H9 (cell line): Measurements from ENCODE around the gene PAH. TPM values are rescaled to one million over a fixed set of nuclear protein-coding genes. Genes with fewer than 3 reads are reported as not detected.

Experiments
- DNase-seq: peaks from one replicate; pipeline ENCODE4 v3.0.0-alpha.2; 2017
- H2AFZ ChIP-seq: one replicate; pipeline ENCODE4 v1.6.1; 2013; ENCODE audit warnings: mild to moderate bottlenecking, low read length, control low read depth, moderate library complexity
- H2AK5ac ChIP-seq: 2 replicates; pipeline ENCODE4 v1.6.1; 2013; ENCODE audit warnings: low read length, control low read depth, mixed read lengths; ENCODE audit not compliant: insufficient read length
- H2BK120ac ChIP-seq: one replicate; pipeline ENCODE4 v1.6.1; 2013; ENCODE audit warnings: low read depth, mild to moderate bottlenecking, low read length, control low read depth, inconsistent platforms; ENCODE audit not compliant: poor library complexity, severe bottlenecking
- H2BK12ac ChIP-seq: 2 replicates; pipeline ENCODE4 v1.6.1; 2013; ENCODE audit warnings: low read length, control low read depth, mixed read lengths, low read depth; ENCODE audit not compliant: insufficient read length
- H2BK15ac ChIP-seq: 2 replicates; pipeline ENCODE4 v1.6.1; 2013; ENCODE audit warnings: low read depth, low read length, control low read depth
- H2BK20ac ChIP-seq: one replicate; pipeline ENCODE4 v1.6.1; 2013; ENCODE audit warnings: low read depth, mild to moderate bottlenecking, low read length, control low read depth, inconsistent platforms; ENCODE audit not compliant: poor library complexity, severe bottlenecking
- H2BK5ac ChIP-seq: 2 replicates; pipeline ENCODE4 v1.6.1; 2013; ENCODE audit warnings: low read length, control low read depth, mixed read lengths; ENCODE audit not compliant: insufficient read length
- H3K14ac ChIP-seq: 2 replicates; pipeline ENCODE4 v1.6.1; 2013; ENCODE audit warnings: low read length, control low read depth; ENCODE audit not compliant: insufficient read depth
- H3K18ac ChIP-seq: 2 replicates; pipeline ENCODE4 v1.6.1; 2013; ENCODE audit warnings: low read depth, mild to moderate bottlenecking, mixed read lengths, low read length, control low read depth; ENCODE audit not compliant: insufficient read length
- H3K23ac ChIP-seq: 2 replicates; pipeline ENCODE4 v1.6.1; 2013; ENCODE audit warnings: low read length, control low read depth, mixed read lengths, low read depth; ENCODE audit not compliant: insufficient read length
- H3K23me2 ChIP-seq: 2 replicates; pipeline ENCODE4 v1.6.1; 2013; ENCODE audit warnings: low read depth, mild to moderate bottlenecking, mixed read lengths, low read length, control low read depth; ENCODE audit not compliant: insufficient read length, poor library complexity, severe bottlenecking
- H3K27ac ChIP-seq: 2 replicates; pipeline ENCODE4 v1.5.1; 2013; ENCODE audit warnings: low read length, control low read depth, mixed read lengths, low read depth; ENCODE audit not compliant: insufficient read length
- H3K27me3 ChIP-seq: 2 replicates; pipeline ENCODE4 v1.6.1; 2013; ENCODE audit warnings: low read length, control low read depth, inconsistent platforms; ENCODE audit not compliant: insufficient read depth
- H3K4ac ChIP-seq: 2 replicates; pipeline ENCODE4 v1.6.1; 2013; ENCODE audit warnings: low read depth, mild to moderate bottlenecking, control low read depth, inconsistent platforms, low read length, moderate library complexity
- H3K4me1 ChIP-seq: 2 replicates; pipeline ENCODE4 v1.6.1; 2013; ENCODE audit warnings: low read length, control low read depth, inconsistent platforms; ENCODE audit not compliant: insufficient read depth
- H3K4me2 ChIP-seq: 2 replicates; pipeline ENCODE4 v1.6.1; 2013; ENCODE audit warnings: low read length, control low read depth, mixed read lengths; ENCODE audit not compliant: insufficient read length, insufficient read depth
- H3K56ac ChIP-seq: 2 replicates; pipeline ENCODE4 v1.6.1; 2013; ENCODE audit warnings: low read depth, mild to moderate bottlenecking, mixed read lengths, low read length, control low read depth; ENCODE audit not compliant: insufficient read length
- H3K79me1 ChIP-seq: 2 replicates; pipeline ENCODE4 v1.6.1; 2013; ENCODE audit warnings: low read depth, mild to moderate bottlenecking, moderate library complexity, low read length, control low read depth, inconsistent platforms; ENCODE audit not compliant: insufficient read depth, poor library complexity, severe bottlenecking
- H3K79me2 ChIP-seq: 2 replicates; pipeline ENCODE4 v1.6.1; 2013; ENCODE audit warnings: low read length, control low read depth, inconsistent platforms; ENCODE audit not compliant: insufficient read depth
- H3K9ac ChIP-seq: 2 replicates; pipeline ENCODE4 v1.6.1; 2013; ENCODE audit warnings: low read length, control low read depth, mixed read lengths; ENCODE audit not compliant: insufficient read length; ENCODE audit errors: extremely low read depth
- H3K9me3 ChIP-seq: one replicate; pipeline ENCODE4 v1.6.1; 2013; ENCODE audit warnings: low read depth, low read length, inconsistent platforms; ENCODE audit not compliant: control insufficient read depth
- H3T11ph ChIP-seq: one replicate; pipeline ENCODE4 v1.6.1; 2013; ENCODE audit warnings: mild to moderate bottlenecking, low read length, control low read depth, inconsistent platforms
- H4K20me1 ChIP-seq: one replicate; pipeline ENCODE4 v1.6.1; 2013; ENCODE audit not compliant: control insufficient read depth, insufficient read length, insufficient read depth
- H4K5ac ChIP-seq: 2 replicates; pipeline ENCODE4 v1.6.1; 2013; ENCODE audit warnings: low read depth, mild to moderate bottlenecking, mixed read lengths, low read length, control low read depth; ENCODE audit not compliant: insufficient read length
- H4K8ac ChIP-seq: replicated peaks from 2 replicates; pipeline ENCODE4 v1.6.1; 2013; ENCODE audit warnings: low read length, control low read depth, mixed read lengths, low read depth; ENCODE audit not compliant: insufficient read length
- H4K91ac ChIP-seq: 2 replicates; pipeline ENCODE4 v1.6.1; 2013; ENCODE audit warnings: low read depth, mild to moderate bottlenecking, moderate library complexity, mixed read lengths, low read length, control low read depth; ENCODE audit not compliant: insufficient read length
- H3K27ac Mint-ChIP-seq, 3 experiments: 2 replicates in 2 of 3; 3 replicates in 1 of 3; pipeline ENCODE4 v1.8.0; 2020 to 2021; ENCODE audit warnings: mixed read lengths in 3 of 3, mild to moderate bottlenecking in 1 of 3, moderate library complexity in 1 of 3
- H3K27me3 Mint-ChIP-seq: 2 replicates; pipeline ENCODE4 v1.8.0; 2021; ENCODE audit warnings: low read depth, mild to moderate bottlenecking, moderate library complexity, mixed read lengths
- H3K36me3 Mint-ChIP-seq, 3 experiments: 2 replicates in 2 of 3; 3 replicates in 1 of 3; pipeline ENCODE4 v1.8.0; 2020 to 2021; ENCODE audit warnings: low read depth in 3 of 3, mixed read lengths in 3 of 3; ENCODE audit not compliant: insufficient read depth in 1 of 3
- H3K4me1 Mint-ChIP-seq, 2 experiments: 2 replicates each; pipeline ENCODE4 v1.8.0; 2020; ENCODE audit warnings: mixed read lengths in 2 of 2
- H3K4me3 Mint-ChIP-seq, 2 experiments: 2 replicates in 1 of 2; 3 replicates in 1 of 2; pipeline ENCODE4 v1.8.0; 2020 to 2021; ENCODE audit warnings: mild to moderate bottlenecking in 2 of 2, mixed read lengths in 2 of 2, moderate library complexity in 1 of 2
- H3K9me3 Mint-ChIP-seq, 2 experiments: 2 replicates in 1 of 2; 3 replicates in 1 of 2; pipeline ENCODE4 v1.8.0; 2020; ENCODE audit warnings: mild to moderate bottlenecking in 2 of 2, mixed read lengths in 2 of 2, moderate library complexity in 1 of 2
- CTCF ChIP-seq: fragments of 200-600 bp; sonication (generic); conservative IDR thresholded peaks from 3 replicates; pipeline ENCODE4 v1.8.0; 2021; ENCODE audit warnings: antibody characterized with exemption, mild to moderate bottlenecking
- WGBS: extraction: QIAGEN DNeasy Blood & Tissue Kit; methylation state at CpG from one replicate; pipeline ENCODE4 v1.1.7; 2013; ENCODE audit warnings: missing lambda C conversion rate, low lambda C conversion rate, mixed read lengths; ENCODE audit not compliant: insufficient read length; ENCODE audit errors: extremely low coverage; 5-methylcytosine and 5-hydroxymethylcytosine counted together
- total RNA-seq: library from RNA; stranded (reverse); gene quantifications from 2 replicates; pipeline ENCODE4 v1.2.1, GENCODE V29; 2021

PAH gene
- total RNA-seq, 1 experiment from 2014 or later: 6.1 TPM

- no peak overlapping the region for H4K5ac ChIP-seq
- no peaks in the 10 kb centered on the region for H3K79me2 ChIP-seq
- no peak overlapping the region for H3T11ph ChIP-seq
- Mint-ChIP-seq H3K4me3 (no peak overlapping the region), H3K36me3 (no peaks in the 10 kb centered on the region), H3K4me1 (peaks cover 0 to 5% of the 10 kb centered on the region in 2 experiments; a peak in 3 of 4 replicates), H3K9me3 (no peaks in the 10 kb centered on the region), H3K27me3 (peaks cover 3% of the 10 kb centered on the region; the same call in 1 of the 2 replicates), H3K27ac (no peak overlapping the region)
- H3K18ac ChIP-seq: no peak overlapping the region
- H2BK5ac ChIP-seq: no peak overlapping the region
- H4K20me1 ChIP-seq: no peaks in the 10 kb centered on the region
- no peak overlapping the region for H2BK120ac ChIP-seq
- no peak overlapping the region for H3K9ac ChIP-seq
- no peak overlapping the region for H2BK12ac ChIP-seq
- no peak overlapping the region for H2AFZ ChIP-seq
- WGBS: no CpG with 5 or more reads among the region's 2 CpGs
- H2BK15ac ChIP-seq: no peak overlapping the region
- no peaks in the 10 kb centered on the region for H3K79me1 ChIP-seq
- H3K56ac ChIP-seq: no peak overlapping the region
- H3K4me2 ChIP-seq: no peak overlapping the region
- no peak overlapping the region for H3K14ac ChIP-seq
- no peaks in the 10 kb centered on the region for H3K9me3 ChIP-seq
- no peak overlapping the region for H3K27ac ChIP-seq
- no peak overlapping the region for H4K91ac ChIP-seq
- no peak overlapping the region for H2AK5ac ChIP-seq
- no peak overlapping the region for H3K23ac ChIP-seq
- no peaks in the 10 kb centered on the region for H3K27me3 ChIP-seq
- H2BK20ac ChIP-seq: no peak overlapping the region
- TF ChIP-seq CTCF: no peak
- no peak overlapping the region for H4K8ac ChIP-seq
- H3K4me1 ChIP-seq: no peaks in the 10 kb centered on the region
- no peaks in the 10 kb centered on the region for H3K23me2 ChIP-seq
- DNase-seq: no peak
- no peak overlapping the region for H3K4ac ChIP-seq
Observed at GRCh38 chr12:102814691-102815367, 102.2 kb downstream of the PAH start.
